Hepatocyte (in vitro differentiated cells): ENCODE measurements around the gene MAD1L1. TPM values are rescaled to one million over a fixed set of nuclear protein-coding genes. Genes with fewer than 3 reads are reported as not detected.

Source experiments
- DNase-seq: peaks from one replicate; pipeline ENCODE4 v3.0.0-alpha.2; 2016; ENCODE audit warnings: low spot score
- H2AFZ ChIP-seq: fragments of 200-600 bp; sonication (generic); 2 replicates; pipeline ENCODE4 v1.6.0; 2016; ENCODE audit warnings: antibody characterized with exemption, mild to moderate bottlenecking
- H3K27ac ChIP-seq: fragments of 200-600 bp; sonication (generic); 2 replicates; pipeline ENCODE4 v1.5.1; 2016; ENCODE audit warnings: mild to moderate bottlenecking
- H3K27me3 ChIP-seq: fragments of 200-600 bp; sonication (generic); 2 replicates; pipeline ENCODE4 v1.6.1; 2016
- H3K36me3 ChIP-seq: fragments of 200-600 bp; sonication (generic); replicated peaks from 2 replicates; pipeline ENCODE4 v1.5.1; 2016; ENCODE audit warnings: low read depth; ENCODE audit not compliant: insufficient read depth
- H3K4me1 ChIP-seq: fragments of 200-600 bp; sonication (generic); 2 replicates; pipeline ENCODE4 v1.5.1; 2016; ENCODE audit warnings: mild to moderate bottlenecking, moderate library complexity; ENCODE audit not compliant: insufficient read depth
- H3K4me2 ChIP-seq: fragments of 200-600 bp; sonication (generic); 2 replicates; pipeline ENCODE4 v1.6.0; 2016
- H3K4me3 ChIP-seq: fragments of 200-600 bp; sonication (generic); 2 replicates; pipeline ENCODE4 v1.5.1; 2016; ENCODE audit warnings: mild to moderate bottlenecking
- H3K79me2 ChIP-seq: fragments of 200-600 bp; sonication (generic); 2 replicates; pipeline ENCODE4 v1.6.0; 2017; ENCODE audit warnings: mild to moderate bottlenecking
- H3K9me2 ChIP-seq: fragments of 200-600 bp; sonication (generic); replicated peaks from 2 replicates; pipeline ENCODE4 v1.6.0; 2017; ENCODE audit warnings: mild to moderate bottlenecking; ENCODE audit not compliant: insufficient read depth
- H3K9me3 ChIP-seq: fragments of 200-600 bp; sonication (generic); 2 replicates; pipeline ENCODE4 v1.5.1; 2016; ENCODE audit warnings: low read depth, mild to moderate bottlenecking
- H4K20me1 ChIP-seq: fragments of 200-600 bp; sonication (generic); 2 replicates; pipeline ENCODE4 v1.6.0; 2016; ENCODE audit warnings: mild to moderate bottlenecking; ENCODE audit not compliant: insufficient read depth, poor library complexity, severe bottlenecking
- CTCF ChIP-seq: fragments of 200-600 bp; sonication (generic); IDR thresholded peaks from 2 replicates; pipeline ENCODE4 v1.5.1; 2016; ENCODE audit warnings: antibody characterized with exemption, mild to moderate bottlenecking; ENCODE audit not compliant: poor library complexity
- EZH2 ChIP-seq: fragments of 200-600 bp; sonication (generic); IDR thresholded peaks from 2 replicates; pipeline ENCODE4 v1.6.1; 2016; ENCODE audit warnings: antibody characterized with exemption, mild to moderate bottlenecking, borderline replicate concordance
- EZH2phosphoT487 ChIP-seq: fragments of 200-600 bp; sonication (generic); IDR thresholded peaks from one replicate; pipeline ENCODE4 v1.6.1; 2018; ENCODE audit warnings: antibody characterized with exemption, mild to moderate bottlenecking, low read depth, moderate library complexity; ENCODE audit not compliant: unreplicated experiment, severe bottlenecking
- WGBS: methylation state at CpG from one replicate; pipeline ENCODE4 v1.1.6; 2016; ENCODE audit warnings: low lambda C conversion rate; ENCODE audit errors: missing lambda C conversion rate; 5-methylcytosine and 5-hydroxymethylcytosine counted together
- polyA plus RNA-seq: library from polyadenylated mRNA; unstranded; fragments of >200 nt; fragmentation: Nextera tagmentation; extraction: Ambion mirVana; gene quantifications from 2 replicates; pipeline ENCODE4 v1.2.1, GENCODE V29; 2016
- total RNA-seq: library from RNA; depleted of rRNA; stranded (reverse); fragments of >200 nt; gene quantifications from 2 replicates; pipeline ENCODE4 v1.2.3, GENCODE V29; 2014

The MAD1L1 gene
- total and polyA plus RNA-seq, 2 experiments from 2014 or later, result 30.7 to 31.0 TPM

- Histone ChIP-seq H3K27ac (no peak overlapping the region), H4K20me1 (no peaks in the 10 kb centered on the region), H3K9me2 (no peaks in the 10 kb centered on the region), H3K4me1 (no peaks in the 10 kb centered on the region), H2AFZ (no peak overlapping the region), H3K79me2 (no peaks in the 10 kb centered on the region), H3K27me3 (no peaks in the 10 kb centered on the region), H3K4me2 (no peak overlapping the region), H3K9me3 (no peaks in the 10 kb centered on the region), H3K4me3 (no peak overlapping the region), H3K36me3 (no peaks in the 10 kb centered on the region)
- no peak for TF ChIP-seq EZH2phosphoT487
- no peak for TF ChIP-seq CTCF
- TF ChIP-seq EZH2, result no peak
- no peak for DNase-seq
- 90% methylated on average over 5 of the region's 5 CpGs for WGBS
These were observed 28.1 kb upstream of the MAD1L1 start for GRCh38 chr7:2260820-2261219.

- no peaks in the 10 kb centered on the region for H3K36me3 ChIP-seq
- WGBS, result 98% methylated on average over 9 of the region's 9 CpGs
- H3K4me1 ChIP-seq, result no peaks in the 10 kb centered on the region
- H3K79me2 ChIP-seq, result no peaks in the 10 kb centered on the region
- no peak overlapping the region for H3K4me2 ChIP-seq
- H4K20me1 ChIP-seq, result no peaks in the 10 kb centered on the region
- no peak for DNase-seq
- TF ChIP-seq EZH2 (no peak), CTCF (no peak), EZH2phosphoT487 (no peak)
- no peaks in the 10 kb centered on the region for H3K9me3 ChIP-seq
- no peak overlapping the region for H2AFZ ChIP-seq
- H3K27ac ChIP-seq, result no peak overlapping the region
- no peaks in the 10 kb centered on the region for H3K27me3 ChIP-seq
- no peaks in the 10 kb centered on the region for H3K9me2 ChIP-seq
- H3K4me3 ChIP-seq, result no peak overlapping the region
These were observed 26.7 kb upstream of the MAD1L1 start for GRCh38 chr7:2259480-2259879.

- Histone ChIP-seq H3K36me3 (no peaks in the 10 kb centered on the region), H3K4me1 (no peaks in the 10 kb centered on the region), H3K4me2 (no peak overlapping the region), H4K20me1 (no peaks in the 10 kb centered on the region), H3K27me3 (no peaks in the 10 kb centered on the region), H3K27ac (no peak overlapping the region), H3K79me2 (no peaks in the 10 kb centered on the region), H3K4me3 (no peak overlapping the region), H2AFZ (no peak overlapping the region), H3K9me3 (no peaks in the 10 kb centered on the region), H3K9me2 (no peaks in the 10 kb centered on the region)
- DNase-seq, result no peak
- 96% methylated on average over 29 of the region's 34 CpGs for WGBS
- TF ChIP-seq EZH2, result no peak
- TF ChIP-seq EZH2phosphoT487, result no peak
These were observed 26.1 kb upstream of the MAD1L1 start for GRCh38 chr7:2258661-2259365.

GRCh38 chr7:2257651-2258050 lies 24.9 kb upstream of the MAD1L1 start:
- H3K4me2 ChIP-seq, result no peak overlapping the region
- H3K36me3 ChIP-seq, result no peaks in the 10 kb centered on the region
- H4K20me1 ChIP-seq, result no peaks in the 10 kb centered on the region
- no peaks in the 10 kb centered on the region for H3K79me2 ChIP-seq
- TF ChIP-seq CTCF (no peak), EZH2phosphoT487 (no peak), EZH2 (no peak)
- H3K9me2 ChIP-seq, result no peaks in the 10 kb centered on the region
- no peak overlapping the region for H2AFZ ChIP-seq
- no peak for DNase-seq
- no peaks in the 10 kb centered on the region for H3K9me3 ChIP-seq
- no peak overlapping the region for H3K4me3 ChIP-seq
- WGBS, result 96% methylated on average over 11 of the region's 17 CpGs
- no peaks in the 10 kb centered on the region for H3K27me3 ChIP-seq
- H3K4me1 ChIP-seq, result no peaks in the 10 kb centered on the region
- H3K27ac ChIP-seq, result no peak overlapping the region
